ENCODE measurements around the gene TTC17. TPM values are rescaled to one million over a fixed set of nuclear protein-coding genes. Genes with fewer than 3 reads are reported as not detected.

The TTC17 gene
- total and polyA plus RNA-seq, 2 of the 8 experiments (the other 6 are each of a cell fraction or from before 2014, with no cell fraction given) = 65.1 to 80.1 TPM

GRCh38 chr11:43418197-43418596, 59.5 kb downstream of the TTC17 start:
- Histone ChIP-seq H3K18ac (ENCODE audit: extremely low read depth, low read length) (no peak overlapping the region), H2BK5ac (ENCODE audit: low read depth, low read length) (no peak overlapping the region), H3K4me3 (ENCODE audit: extremely low read depth in 1 of 4, insufficient read depth in 2 of 4, low read depth in 3 of 4, low read length in 4 of 4) (no peak overlapping the region), H3K27me3 (replicated peaks in 1 of 4; ENCODE audit: control insufficient read depth in 3 of 4, extremely low read depth in 1 of 4, insufficient read depth in 3 of 4, low read length in 3 of 4) (no peaks in the 10 kb centered on the region), H3K4me1 (replicated peaks in 1 of 4; ENCODE audit: control insufficient read depth in 3 of 4, insufficient read depth in 4 of 4, low read length in 3 of 4) (no peaks in the 10 kb centered on the region), H2BK15ac (ENCODE audit: low read length) (no peak overlapping the region), H3K27ac (ENCODE audit: low read depth, low read length) (no peak overlapping the region), H2AFZ (ENCODE audit: low read length) (no peak overlapping the region), H3K56ac (replicated peaks; ENCODE audit: insufficient read length, low read depth, low read length) (no peak overlapping the region), H3K23ac (ENCODE audit: insufficient read length) (no peak overlapping the region), H3K9ac (replicated peaks in 1 of 4; ENCODE audit: extremely low read depth in 1 of 4, low read depth in 3 of 4, low read length in 3 of 4) (no peak overlapping the region), H4K91ac (replicated peaks; ENCODE audit: insufficient read length, low read length) (no peak overlapping the region), H3K79me1 (ENCODE audit: low read depth, low read length) (no peaks in the 10 kb centered on the region), H4K20me1 (replicated peaks in 1 of 2; ENCODE audit: control insufficient read depth in 1 of 2, insufficient read depth in 2 of 2, low read length in 2 of 2) (no peaks in the 10 kb centered on the region), H2BK120ac (replicated peaks; ENCODE audit: low read depth, low read length) (no peak overlapping the region), H2BK20ac (ENCODE audit: low read length) (no peak overlapping the region), H3K9me3 (ENCODE audit: insufficient read depth in 2 of 2, low read depth in 1 of 2, low read length in 1 of 2) (0 out of 4 replicates have a peak, but pooled peaks cover 0 to 3% of the 10 kb centered on the region in 2 experiments), H4K8ac (ENCODE audit: extremely low read depth, insufficient read depth, low read length) (no peak overlapping the region), H4K5ac (ENCODE audit: insufficient read length, low read depth, low read length) (no peak overlapping the region), H3K79me2 (ENCODE audit: control insufficient read depth in 1 of 2, insufficient read depth in 2 of 2, low read length in 2 of 2) (no peaks in the 10 kb centered on the region), H2AK5ac (ENCODE audit: low read depth, low read length) (no peak overlapping the region), H3K23me2 (ENCODE audit: low read depth, low read length) (no peaks in the 10 kb centered on the region; the same call in 1 of the 2 replicates), H3K14ac (ENCODE audit: insufficient read length) (no peak overlapping the region), H3K36me3 (ENCODE audit: control insufficient read depth in 2 of 4, insufficient read depth in 4 of 4, low read length in 3 of 4) (peaks cover 3 to 13% (median 9%) of the 10 kb centered on the region in 4 experiments; a peak in 7 of 8 replicates), H2BK12ac (ENCODE audit: low read depth, low read length) (no peak overlapping the region), H3K4me2 (ENCODE audit: insufficient read depth in 1 of 2, low read depth in 2 of 2, low read length in 2 of 2) (no peak overlapping the region), H3K4ac (replicated peaks; ENCODE audit: insufficient read length, low read depth, low read length) (no peak overlapping the region)
- ChIA-PET CTCF (ENCODE audit: partially characterized antibody) (interaction anchor here (1.0 to 2.2 kb wide), 4 partner anchors 24 to 136 kb away, joined by 3 to 10 read pairs (median 6); no protein-coding TSS in a partner anchor), POLR2A (ENCODE audit: partially characterized antibody) (no interaction called here)
- TF ChIP-seq RBBP5 (IDR thresholded peaks at IDR 0.05; ENCODE audit: borderline replicate concordance, low read depth, low read length) = no peak
- TF ChIP-seq SP1 (IDR thresholded peaks at IDR 0.05; ENCODE audit: low read depth, low read length) = no peak
- TF ChIP-seq SP2 (IDR thresholded peaks at IDR 0.05; ENCODE audit: low read length) = no peak
- TF ChIP-seq CBX5 (IDR thresholded peaks at IDR 0.05; ENCODE audit: low read depth, low read length) = no peak
- TF ChIP-seq CREB1 (IDR thresholded peaks at IDR 0.05) = no peak
- TF ChIP-seq USF2 (IDR thresholded peaks at IDR 0.05; ENCODE audit: low read length) = no peak
- no peak for TF ChIP-seq PHF8 (conservative IDR thresholded peaks at IDR 0.05; ENCODE audit: low read depth, low read length)
- TF ChIP-seq GTF2F1 (IDR thresholded peaks at IDR 0.05; ENCODE audit: borderline replicate concordance, low read depth, low read length) = no peak
- no peak for TF ChIP-seq JUND (IDR thresholded peaks at IDR 0.05; ENCODE audit: low read length)
- no peak for TF ChIP-seq POU5F1 (IDR thresholded peaks at IDR 0.05; ENCODE audit: low read depth, low read length)
- TF ChIP-seq RNF2 (IDR thresholded peaks at IDR 0.05; ENCODE audit: borderline replicate concordance, low read depth, low read length, missing control alignments, poor library complexity, severe bottlenecking) = no peak
- WGBS, 2 experiments (ENCODE audit: extremely low coverage in 1 of 2, insufficient coverage in 1 of 2, insufficient read length in 1 of 2, insufficient replicate concordance in 2 of 2, low coverage in 1 of 2, low lambda C conversion rate in 2 of 2, missing lambda C conversion rate in 1 of 2) = 82% methylated on average over 2 of the region's 2 CpGs; no CpG with 5 or more reads in 1 of the 2 experiments
- FAIRE-seq (no peak), DNase-seq (ENCODE audit: low read depth in 1 of 2, low spot score in 2 of 2) (no peak)

Measured in H1 (cell line).